ENCODE results near the gene SYNGR3.
"Not testable (repeated sequence)": the region's sequence is repeated elsewhere in the genome, so short reads cannot be mapped to it uniquely, and the experiment has no call there.

SYNGR3 gene

GRCh38 chr16:2029350-2029749 lies 39.6 kb downstream of the SYNGR3 start:
- no peak for DNase-seq (ENCODE audit: low read depth)

DNA sequence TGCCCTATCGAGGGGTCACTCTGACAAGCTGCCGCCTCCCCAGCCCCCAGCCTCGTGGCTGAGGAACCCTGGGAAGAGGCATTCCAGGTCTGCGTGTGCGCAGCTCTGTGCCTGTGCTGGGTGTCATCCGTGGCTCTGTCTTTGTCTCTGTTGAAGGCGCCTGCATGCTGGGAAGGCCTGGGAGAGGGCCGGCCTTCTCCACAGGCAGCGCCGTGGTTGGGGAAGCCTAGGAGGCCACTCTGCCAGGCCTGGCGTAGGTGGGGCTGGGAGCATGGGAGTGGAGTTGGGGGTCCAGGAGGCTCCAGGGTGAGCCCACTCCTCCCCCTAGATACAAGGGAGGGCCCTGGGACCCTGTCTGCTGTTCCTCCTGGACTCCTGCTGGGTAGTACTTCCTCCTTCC lies 40.3 kb downstream of the SYNGR3 start:
- no peak for DNase-seq (ENCODE audit: low read depth)

DNA sequence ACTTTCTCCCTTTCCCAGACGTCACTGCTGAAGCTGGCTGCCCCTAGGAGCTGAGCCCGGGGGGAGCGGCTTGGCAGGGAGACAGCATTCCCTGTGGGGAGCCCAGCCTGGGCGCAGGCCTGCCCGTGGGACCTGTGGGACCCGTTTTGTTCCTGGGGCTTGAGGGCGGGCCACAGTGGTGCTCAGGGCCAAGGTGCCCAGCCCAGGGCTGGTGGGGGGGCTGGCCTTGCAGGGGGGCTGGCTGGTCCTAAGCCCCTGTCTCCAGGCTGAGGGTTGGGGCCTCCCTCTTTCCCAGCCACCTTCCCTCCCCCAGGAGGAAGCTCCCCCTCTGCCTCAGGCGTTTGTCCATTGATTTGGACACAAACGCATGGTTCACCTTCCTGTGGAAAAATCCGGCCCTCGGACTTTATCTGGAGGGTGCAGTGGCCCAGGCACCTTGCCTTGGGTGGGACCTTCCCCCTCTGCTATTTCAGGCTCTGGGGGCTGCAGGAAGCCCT lies 41.4 kb downstream of the SYNGR3 start:
- no peak for DNase-seq (ENCODE audit: low read depth)

DNA sequence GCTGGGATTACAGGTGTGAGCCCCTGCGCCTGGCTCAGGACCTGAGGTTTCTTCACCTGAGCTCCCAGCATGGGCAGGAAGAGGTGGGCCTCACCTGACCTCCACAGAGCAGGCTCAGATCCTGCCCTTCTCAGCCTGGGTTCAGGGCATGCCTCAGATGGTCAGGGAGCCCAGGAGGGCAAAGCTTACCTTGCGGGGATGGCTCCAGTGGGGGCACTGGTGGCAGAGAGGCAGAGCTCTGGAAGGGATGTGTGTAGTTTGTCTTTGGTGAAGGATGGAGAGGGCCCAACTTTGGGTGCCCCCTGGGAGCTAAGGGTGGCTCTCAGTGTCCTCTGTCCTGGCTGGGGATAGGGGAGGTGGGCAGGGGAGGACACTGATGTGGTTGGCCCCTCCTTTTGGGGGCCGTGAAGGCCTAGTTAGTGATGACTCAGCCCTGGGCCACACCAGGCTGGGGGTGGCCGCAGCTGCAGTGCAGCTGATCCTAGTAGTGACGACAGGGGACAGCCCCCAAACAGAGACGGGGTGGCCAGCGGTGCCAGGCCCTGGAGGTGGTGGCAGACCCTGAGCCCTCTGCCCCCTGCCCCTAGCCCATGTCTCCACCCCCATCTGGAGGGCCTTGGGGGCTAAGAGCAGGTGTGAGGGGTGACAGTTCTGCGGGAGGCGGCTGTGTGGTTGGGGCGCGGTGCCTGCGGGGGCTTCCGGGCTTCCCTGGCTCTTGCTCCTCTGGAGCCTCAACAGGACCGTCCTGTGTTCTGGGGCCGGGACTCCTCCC lies 42.7 kb downstream of the SYNGR3 start:
- DNase-seq (ENCODE audit: low read depth) = no peak

DNA sequence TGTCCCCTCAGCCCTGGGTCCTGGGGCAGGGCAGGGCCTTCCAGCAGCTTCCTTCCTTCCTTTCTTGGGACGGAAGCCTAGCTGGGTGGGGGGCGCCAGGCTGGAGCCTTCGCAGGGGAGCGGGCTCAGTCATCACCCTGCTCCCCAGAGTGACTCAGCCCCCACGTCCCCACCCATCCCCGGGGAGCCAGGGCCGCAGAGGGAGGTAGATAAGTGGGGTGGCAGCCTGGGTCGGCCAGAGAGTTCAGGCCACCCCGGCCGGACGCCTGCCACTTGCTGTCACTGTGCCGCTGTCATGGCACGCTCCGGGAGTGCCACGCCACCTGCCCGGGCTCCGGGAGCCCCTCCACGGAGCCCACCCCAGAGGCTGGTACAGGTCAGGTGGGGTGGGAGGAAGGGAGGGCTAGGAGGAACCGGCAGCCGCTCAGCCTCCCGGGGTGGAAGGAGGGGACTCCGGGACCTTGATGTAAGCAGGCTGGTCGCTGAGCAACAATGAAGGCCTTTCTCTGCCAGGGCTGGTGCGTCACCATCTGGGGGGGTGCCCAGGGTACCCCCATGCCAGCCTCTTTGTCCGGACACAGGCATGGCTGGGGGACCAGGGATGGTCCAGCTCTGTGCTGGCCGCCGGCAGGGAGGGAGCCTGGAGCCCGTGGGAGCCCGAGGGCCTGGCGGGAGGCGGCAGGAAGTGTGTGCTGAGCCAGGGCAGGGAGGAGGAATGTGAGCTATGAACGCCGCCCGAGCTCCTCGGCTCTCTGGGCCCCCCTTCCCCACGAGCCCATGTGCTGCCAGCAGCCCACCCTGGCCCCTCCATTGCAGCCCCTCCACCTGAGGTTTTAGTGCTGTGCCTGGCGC lies 43.5 kb downstream of the SYNGR3 start:
- no peak for DNase-seq (ENCODE audit: low read depth)

GRCh38 chr16:2033909-2034695 lies 44.3 kb downstream of the SYNGR3 start:
- DNase-seq (ENCODE audit: low read depth) = not testable (repeated sequence)

- no peak for DNase-seq (ENCODE audit: low read depth)
Observed at GRCh38 chr16:2034696-2035430, 45.1 kb downstream of the SYNGR3 start.

- no peak for DNase-seq (ENCODE audit: low read depth)
Observed at GRCh38 chr16:2035431-2036199, 45.8 kb downstream of the SYNGR3 start.

DNA sequence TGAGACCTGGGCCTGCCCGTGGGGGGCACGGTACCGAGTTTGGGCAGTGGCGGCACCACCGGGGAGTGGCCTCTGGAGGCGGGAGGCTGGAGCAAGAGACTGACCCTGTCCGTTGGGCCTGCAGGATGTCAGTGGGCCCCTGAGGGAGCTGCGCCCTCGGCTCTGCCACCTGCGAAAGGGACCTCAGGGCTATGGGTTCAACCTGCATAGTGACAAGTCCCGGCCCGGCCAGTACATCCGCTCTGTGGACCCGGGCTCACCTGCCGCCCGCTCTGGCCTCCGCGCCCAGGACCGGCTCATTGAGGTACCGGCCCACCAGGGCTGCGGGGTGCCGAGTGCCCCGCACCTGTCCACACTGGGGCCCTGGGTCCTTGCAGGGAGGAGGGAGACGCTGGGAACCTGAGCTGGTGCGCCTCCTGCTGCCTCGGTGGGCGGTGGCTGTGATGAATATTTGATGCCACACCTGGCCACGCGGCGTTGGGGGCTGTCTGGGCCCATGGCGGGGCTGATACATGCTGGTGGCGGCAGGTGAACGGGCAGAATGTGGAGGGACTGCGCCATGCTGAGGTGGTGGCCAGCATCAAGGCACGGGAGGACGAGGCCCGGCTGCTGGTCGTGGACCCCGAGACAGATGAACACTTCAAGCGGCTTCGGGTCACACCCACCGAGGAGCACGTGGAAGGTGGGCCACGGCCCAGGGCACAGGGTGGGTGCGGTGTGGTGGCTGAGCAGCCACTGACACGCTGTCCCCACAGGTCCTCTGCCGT lies 46.6 kb downstream of the SYNGR3 start:
- no peak for DNase-seq (ENCODE audit: low read depth)

DNA sequence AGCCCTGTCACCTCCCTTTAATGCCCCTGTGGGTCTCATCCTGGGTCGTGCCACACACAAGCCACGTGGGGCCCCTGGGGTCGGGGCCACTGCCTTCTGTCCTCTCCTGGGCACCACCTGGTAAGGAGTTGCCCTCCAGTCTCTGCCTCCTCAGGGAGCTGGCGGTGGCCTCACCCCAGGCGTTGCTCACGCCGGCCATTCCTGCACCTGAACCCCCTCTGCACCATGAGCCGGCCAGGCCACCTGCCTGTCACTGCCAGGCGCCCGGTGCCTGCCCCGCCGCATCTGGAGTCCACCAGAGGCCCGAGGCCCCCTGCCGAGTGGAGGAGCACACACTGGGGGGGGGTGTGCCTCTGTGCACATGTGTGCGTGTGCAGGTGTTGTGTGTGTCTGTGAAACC lies 47.3 kb downstream of the SYNGR3 start:
- DNase-seq (ENCODE audit: low read depth) = no peak

GRCh38 chr16:2037647-2038381 lies 48.0 kb downstream of the SYNGR3 start:
- DNase-seq (ENCODE audit: low read depth) = no peak

GRCh38 chr16:2038382-2039231 lies 48.8 kb downstream of the SYNGR3 start:
- no peak for DNase-seq (ENCODE audit: low read depth)

- no peak for DNase-seq (ENCODE audit: low read depth)
Observed at GRCh38 chr16:2039274-2040031, 49.7 kb downstream of the SYNGR3 start.

DNA sequence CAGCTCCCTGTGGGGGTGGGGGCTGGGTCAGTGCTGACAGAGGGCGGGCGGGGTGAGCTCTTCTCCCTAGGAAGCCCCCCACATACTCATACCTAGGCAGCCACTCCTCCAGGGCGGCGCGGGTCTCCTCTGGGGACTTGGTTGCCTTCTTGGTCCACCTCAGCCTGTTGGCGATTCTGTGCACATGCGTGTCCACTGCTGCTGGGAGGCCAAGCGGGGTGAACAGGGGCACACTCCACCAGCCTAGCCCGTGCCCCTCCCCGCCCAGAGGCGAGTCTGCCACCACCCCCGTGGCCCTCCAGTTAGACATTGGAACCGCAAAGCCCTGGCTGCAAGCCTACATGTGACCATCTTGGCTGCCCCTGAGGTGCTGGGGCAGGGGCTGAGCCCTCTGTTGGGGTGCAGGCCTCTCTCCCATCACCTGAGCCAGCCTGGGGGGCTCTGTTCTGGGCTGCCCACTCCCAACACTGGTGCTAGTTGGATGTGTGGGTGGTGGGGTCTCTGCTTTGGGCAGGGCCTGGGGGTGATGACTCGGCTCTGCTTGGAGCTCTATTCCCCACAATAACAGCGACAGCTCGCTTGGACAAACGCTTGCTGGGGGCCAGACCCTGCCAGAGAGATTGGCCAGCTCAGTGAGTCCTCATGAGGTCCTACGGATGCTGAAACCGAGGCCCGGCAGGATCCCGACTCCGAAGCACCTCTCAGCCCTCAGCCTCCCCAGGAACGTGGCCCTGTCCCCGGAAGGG lies 50.4 kb downstream of the SYNGR3 start:
- no peak for DNase-seq (ENCODE audit: low read depth)

DNA sequence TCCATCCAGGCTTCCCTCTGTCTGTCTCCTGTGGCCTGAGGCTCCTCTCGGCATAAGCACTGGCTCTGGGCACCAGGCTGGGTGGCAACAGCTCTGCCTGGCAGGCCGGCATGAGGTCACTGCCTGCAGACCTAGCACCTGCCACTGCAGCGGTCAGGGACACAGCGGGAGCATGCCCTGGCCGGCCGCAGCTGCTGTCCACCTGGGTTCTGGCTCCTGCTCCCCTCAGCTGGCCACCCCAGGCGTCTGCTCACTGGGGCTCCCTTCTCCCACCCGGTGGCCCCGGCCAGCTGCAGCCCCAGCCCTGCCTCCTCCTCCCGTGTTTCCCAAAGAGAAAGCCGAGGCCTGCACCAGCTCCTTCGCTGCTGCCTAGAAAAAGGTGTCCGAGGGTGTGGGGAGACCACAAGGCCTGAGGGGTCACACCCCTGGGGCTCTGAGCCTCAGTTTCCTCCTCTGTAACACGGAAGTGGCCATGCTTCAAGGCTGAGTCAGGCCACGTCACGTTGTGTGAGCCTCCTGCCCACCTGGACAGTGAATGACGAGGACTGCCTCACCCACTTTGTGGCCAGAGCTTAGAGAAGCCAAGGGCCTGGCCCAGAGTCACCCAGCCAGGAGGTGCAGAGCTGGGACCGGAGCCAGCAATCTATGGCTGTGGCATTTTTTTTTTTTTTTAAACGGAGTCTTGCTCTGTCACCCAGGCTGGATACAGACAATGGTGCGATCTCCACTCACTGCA lies 51.2 kb downstream of the SYNGR3 start:
- no peak for DNase-seq (ENCODE audit: low read depth)

Data from CMK (cell line).